ENCODE measurements around the gene DDX19B.
"Not testable (repeated sequence)": the region's sequence is repeated elsewhere in the genome, so short reads cannot be mapped to it uniquely, and the experiment has no call there.

DDX19B gene

GRCh38 chr16:70276392-70276791 is 22.6 kb upstream of the DDX19B start:
- DNase-seq (ENCODE audit: insufficient read length, low spot score) (no peak), FAIRE-seq (no peak)

GRCh38 chr16:70287304-70287971 is 11.5 kb upstream of the DDX19B start:
- not testable (repeated sequence) for DNase-seq (ENCODE audit: insufficient read length, low spot score); FAIRE-seq

- FAIRE-seq = peak; percentile 96
- peak; percentile 100 for DNase-seq (ENCODE audit: insufficient read length, low spot score)
These were observed 9.5 kb upstream of the DDX19B start, which contains the start of gene AARS1 for GRCh38 chr16:70289229-70290094. TSS of gene AARS1 (minus strand) at chr16:70289506. CDS start at chr16:70282763, 6,743 bp downstream.

GRCh38 chr16:70290949-70291519 is 8.0 kb upstream of the DDX19B start:
- DNase-seq (ENCODE audit: insufficient read length, low spot score) = no peak
- FAIRE-seq = no peak

- DNase-seq (ENCODE audit: insufficient read length, low spot score); FAIRE-seq: not testable (repeated sequence)
These were observed 6.8 kb upstream of the DDX19B start for GRCh38 chr16:70292148-70292547.

- FAIRE-seq = no peak
- no peak for DNase-seq (ENCODE audit: insufficient read length, low spot score)
These were observed 4.5 kb upstream of the DDX19B start for GRCh38 chr16:70294385-70295025.

- DNase-seq (ENCODE audit: insufficient read length, low spot score) (no peak), FAIRE-seq (no peak)
These were observed 3.4 kb upstream of the DDX19B start for GRCh38 chr16:70295634-70296033.

GRCh38 chr16:70301121-70301520 is 2.1 kb downstream of the DDX19B start:
- FAIRE-seq (no peak), DNase-seq (ENCODE audit: insufficient read length, low spot score) (no peak)

- FAIRE-seq (no peak), DNase-seq (ENCODE audit: insufficient read length, low spot score) (no peak)
These were observed 3.8 kb downstream of the DDX19B start for GRCh38 chr16:70302745-70303144.

GRCh38 chr16:70304892-70305448 is 6.0 kb downstream of the DDX19B start:
- FAIRE-seq (no peak), DNase-seq (ENCODE audit: insufficient read length, low spot score) (no peak)

- DNase-seq (ENCODE audit: insufficient read length, low spot score) (no peak), FAIRE-seq (no peak)
These were observed 7.9 kb downstream of the DDX19B start for GRCh38 chr16:70306880-70307279.

- not testable (repeated sequence) for DNase-seq (ENCODE audit: insufficient read length, low spot score); FAIRE-seq
These were observed 8.7 kb downstream of the DDX19B start for GRCh38 chr16:70307726-70308125.

GRCh38 chr16:70320121-70320520 is 21.1 kb downstream of the DDX19B start:
- FAIRE-seq (no peak), DNase-seq (ENCODE audit: insufficient read length, low spot score) (no peak)

GRCh38 chr16:70324998-70325747 is 26.2 kb downstream of the DDX19B start:
- FAIRE-seq (no peak), DNase-seq (ENCODE audit: insufficient read length, low spot score) (no peak)

- FAIRE-seq (no peak), DNase-seq (ENCODE audit: insufficient read length, low spot score) (no peak)
These were observed 32.1 kb downstream of the DDX19B start for GRCh38 chr16:70331091-70331490.

- no peak for FAIRE-seq
- DNase-seq (ENCODE audit: insufficient read length, low spot score) = peak; percentile 39
These were observed 32.8 kb downstream of the DDX19B start for GRCh38 chr16:70331588-70332358.

GRCh38 chr16:70332728-70333127 is 33.7 kb downstream of the DDX19B start:
- peak; percentile 20 for FAIRE-seq
- DNase-seq (ENCODE audit: insufficient read length, low spot score) = not testable (repeated sequence)

- DNase-seq (ENCODE audit: insufficient read length, low spot score) = no peak
- no peak for FAIRE-seq
These were observed 38.8 kb downstream of the DDX19B start for GRCh38 chr16:70337814-70338213.

GRCh38 chr16:70341600-70341999 is 42.6 kb downstream of the DDX19B start:
- no peak for DNase-seq (ENCODE audit: insufficient read length, low spot score)
- no peak for FAIRE-seq
